SK-N-SH (cell line): ENCODE measurements around the gene TLL2.

Experiments used
- EP300 ChIP-seq, 2 experiments: IDR thresholded peaks; 2 replicates each; pipeline versions ENCODE4 v1.4.0 to v1.6.1; 2012; ENCODE audit warnings: borderline replicate concordance in 1 of 2, low read depth in 1 of 2, low read length in 1 of 2
- POLR2AphosphoS5 ChIP-seq: IDR thresholded peaks from 2 replicates; pipeline ENCODE4 v1.6.1; 2012; ENCODE audit warnings: low read depth, low read length
- TF ChIP-seq, protein P1 (sequence below): fragments of 200-600 bp; sonication (generic); IDR thresholded peaks from 2 replicates; pipeline ENCODE4 v1.6.1; 2017; ENCODE audit warnings: antibody characterized with exemption, mild to moderate bottlenecking, moderate library complexity
- TF ChIP-seq, protein P2 (sequence below): IDR thresholded peaks from 2 replicates; pipeline ENCODE4 v1.6.1; 2012; ENCODE audit warnings: mild to moderate bottlenecking, low read depth, low read length, moderate library complexity
- TF ChIP-seq, protein P3 (sequence below): fragments of 150-350 bp; IDR thresholded peaks from 2 replicates; pipeline ENCODE4 v1.6.1; 2017; ENCODE audit warnings: antibody characterized with exemption, low read length, low read depth, borderline replicate concordance

DNA sequence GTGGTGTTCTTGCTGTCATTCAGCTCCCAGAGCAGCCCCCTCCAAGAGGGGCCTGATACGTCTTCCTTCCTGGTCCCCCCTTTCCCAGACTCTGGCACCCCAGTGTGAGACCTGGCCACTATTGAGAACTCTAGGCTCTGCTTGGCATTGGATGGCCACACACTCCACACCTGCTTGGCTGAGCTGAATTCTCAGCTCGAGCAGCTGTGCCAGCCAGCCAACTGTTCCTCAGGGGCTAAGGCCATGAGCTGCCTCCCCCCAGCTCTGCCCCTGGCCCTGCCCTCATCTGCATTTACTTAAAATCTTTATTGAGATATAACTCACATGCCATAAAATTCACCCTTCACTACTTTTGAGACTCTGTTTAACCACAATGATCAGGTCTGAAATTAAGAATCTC lies 6.7 kb downstream of the TLL2 start:
- TF ChIP-seq, protein P1, sequence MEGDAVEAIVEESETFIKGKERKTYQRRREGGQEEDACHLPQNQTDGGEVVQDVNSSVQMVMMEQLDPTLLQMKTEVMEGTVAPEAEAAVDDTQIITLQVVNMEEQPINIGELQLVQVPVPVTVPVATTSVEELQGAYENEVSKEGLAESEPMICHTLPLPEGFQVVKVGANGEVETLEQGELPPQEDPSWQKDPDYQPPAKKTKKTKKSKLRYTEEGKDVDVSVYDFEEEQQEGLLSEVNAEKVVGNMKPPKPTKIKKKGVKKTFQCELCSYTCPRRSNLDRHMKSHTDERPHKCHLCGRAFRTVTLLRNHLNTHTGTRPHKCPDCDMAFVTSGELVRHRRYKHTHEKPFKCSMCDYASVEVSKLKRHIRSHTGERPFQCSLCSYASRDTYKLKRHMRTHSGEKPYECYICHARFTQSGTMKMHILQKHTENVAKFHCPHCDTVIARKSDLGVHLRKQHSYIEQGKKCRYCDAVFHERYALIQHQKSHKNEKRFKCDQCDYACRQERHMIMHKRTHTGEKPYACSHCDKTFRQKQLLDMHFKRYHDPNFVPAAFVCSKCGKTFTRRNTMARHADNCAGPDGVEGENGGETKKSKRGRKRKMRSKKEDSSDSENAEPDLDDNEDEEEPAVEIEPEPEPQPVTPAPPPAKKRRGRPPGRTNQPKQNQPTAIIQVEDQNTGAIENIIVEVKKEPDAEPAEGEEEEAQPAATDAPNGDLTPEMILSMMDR, result no peak
- TF ChIP-seq POLR2AphosphoS5 (no peak), EP300 (IDR thresholded peaks at IDR 0.05; ENCODE audit: borderline replicate concordance in 1 of 2, low read depth in 1 of 2, low read length in 1 of 2) (no peak)
- TF ChIP-seq, protein P2, sequence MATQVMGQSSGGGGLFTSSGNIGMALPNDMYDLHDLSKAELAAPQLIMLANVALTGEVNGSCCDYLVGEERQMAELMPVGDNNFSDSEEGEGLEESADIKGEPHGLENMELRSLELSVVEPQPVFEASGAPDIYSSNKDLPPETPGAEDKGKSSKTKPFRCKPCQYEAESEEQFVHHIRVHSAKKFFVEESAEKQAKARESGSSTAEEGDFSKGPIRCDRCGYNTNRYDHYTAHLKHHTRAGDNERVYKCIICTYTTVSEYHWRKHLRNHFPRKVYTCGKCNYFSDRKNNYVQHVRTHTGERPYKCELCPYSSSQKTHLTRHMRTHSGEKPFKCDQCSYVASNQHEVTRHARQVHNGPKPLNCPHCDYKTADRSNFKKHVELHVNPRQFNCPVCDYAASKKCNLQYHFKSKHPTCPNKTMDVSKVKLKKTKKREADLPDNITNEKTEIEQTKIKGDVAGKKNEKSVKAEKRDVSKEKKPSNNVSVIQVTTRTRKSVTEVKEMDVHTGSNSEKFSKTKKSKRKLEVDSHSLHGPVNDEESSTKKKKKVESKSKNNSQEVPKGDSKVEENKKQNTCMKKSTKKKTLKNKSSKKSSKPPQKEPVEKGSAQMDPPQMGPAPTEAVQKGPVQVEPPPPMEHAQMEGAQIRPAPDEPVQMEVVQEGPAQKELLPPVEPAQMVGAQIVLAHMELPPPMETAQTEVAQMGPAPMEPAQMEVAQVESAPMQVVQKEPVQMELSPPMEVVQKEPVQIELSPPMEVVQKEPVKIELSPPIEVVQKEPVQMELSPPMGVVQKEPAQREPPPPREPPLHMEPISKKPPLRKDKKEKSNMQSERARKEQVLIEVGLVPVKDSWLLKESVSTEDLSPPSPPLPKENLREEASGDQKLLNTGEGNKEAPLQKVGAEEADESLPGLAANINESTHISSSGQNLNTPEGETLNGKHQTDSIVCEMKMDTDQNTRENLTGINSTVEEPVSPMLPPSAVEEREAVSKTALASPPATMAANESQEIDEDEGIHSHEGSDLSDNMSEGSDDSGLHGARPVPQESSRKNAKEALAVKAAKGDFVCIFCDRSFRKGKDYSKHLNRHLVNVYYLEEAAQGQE, result no peak
- TF ChIP-seq, protein P3, sequence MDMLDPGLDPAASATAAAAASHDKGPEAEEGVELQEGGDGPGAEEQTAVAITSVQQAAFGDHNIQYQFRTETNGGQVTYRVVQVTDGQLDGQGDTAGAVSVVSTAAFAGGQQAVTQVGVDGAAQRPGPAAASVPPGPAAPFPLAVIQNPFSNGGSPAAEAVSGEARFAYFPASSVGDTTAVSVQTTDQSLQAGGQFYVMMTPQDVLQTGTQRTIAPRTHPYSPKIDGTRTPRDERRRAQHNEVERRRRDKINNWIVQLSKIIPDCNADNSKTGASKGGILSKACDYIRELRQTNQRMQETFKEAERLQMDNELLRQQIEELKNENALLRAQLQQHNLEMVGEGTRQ, result no peak
